Loucy (cell line): ENCODE results near the gene PIAS4.

ENCODE experiments used
- H2AFZ ChIP-seq: fragments of 200-600 bp; sonication (generic); 2 replicates; pipeline ENCODE4 v1.6.0; 2016; ENCODE audit warnings: antibody characterized with exemption, mild to moderate bottlenecking, low read length, moderate library complexity
- H3F3A ChIP-seq: fragments of 200-600 bp; 2 replicates; pipeline ENCODE4 v1.6.0; 2016; ENCODE audit warnings: antibody characterized with exemption, low read depth, mild to moderate bottlenecking
- H3K27me3 ChIP-seq: fragments of 200-600 bp; sonication (generic); 2 replicates; pipeline ENCODE4 v1.6.1; 2014; ENCODE audit warnings: low read length, mild to moderate bottlenecking; ENCODE audit not compliant: insufficient read depth, poor library complexity, severe bottlenecking
- H3K36me3 ChIP-seq: fragments of 200-600 bp; sonication (generic); 2 replicates; pipeline ENCODE4 v1.6.1; 2016; ENCODE audit warnings: low read length; ENCODE audit not compliant: insufficient read depth
- H3K4me1 ChIP-seq: fragments of 200-600 bp; sonication (generic); 2 replicates; pipeline ENCODE4 v1.5.1; 2014; ENCODE audit warnings: low read length, mild to moderate bottlenecking; ENCODE audit not compliant: insufficient read depth, poor library complexity, severe bottlenecking
- H3K4me2 ChIP-seq: fragments of 200-600 bp; sonication (generic); 2 replicates; pipeline ENCODE4 v1.6.0; 2014; ENCODE audit warnings: antibody characterized with exemption, low read length, low read depth, mild to moderate bottlenecking; ENCODE audit not compliant: poor library complexity, severe bottlenecking
- H3K4me3 ChIP-seq: fragments of 200-600 bp; sonication (generic); 2 replicates; pipeline ENCODE4 v1.5.1; 2014; ENCODE audit warnings: low read length, mild to moderate bottlenecking, mixed read lengths; ENCODE audit not compliant: poor library complexity, severe bottlenecking
- H3K79me2 ChIP-seq: fragments of 200-600 bp; sonication (generic); 2 replicates; pipeline ENCODE4 v1.6.1; 2014; ENCODE audit warnings: low read length; ENCODE audit not compliant: insufficient read depth
- H3K9ac ChIP-seq: fragments of 200-600 bp; sonication (generic); 2 replicates; pipeline ENCODE4 v1.6.0; 2014; ENCODE audit warnings: mild to moderate bottlenecking, low read depth, low read length, moderate library complexity; ENCODE audit not compliant: poor library complexity, severe bottlenecking
- H3K9me2 ChIP-seq: fragments of 200-600 bp; sonication (generic); replicated peaks from 2 replicates; pipeline ENCODE4 v1.6.1; 2016; ENCODE audit warnings: low read depth, low read length, mixed read lengths
- H3K9me3 ChIP-seq: fragments of 200-600 bp; sonication (generic); 2 replicates; pipeline ENCODE4 v1.6.1; 2014; ENCODE audit warnings: mild to moderate bottlenecking, antibody characterized with exemption, low read length, low read depth; ENCODE audit not compliant: insufficient read depth
- H4K20me1 ChIP-seq: fragments of 200-600 bp; sonication (generic); 2 replicates; pipeline ENCODE4 v1.6.0; 2014; ENCODE audit warnings: antibody characterized with exemption, low read length, mild to moderate bottlenecking; ENCODE audit not compliant: insufficient read depth, poor library complexity, severe bottlenecking
- EZH2phosphoT487 ChIP-seq: fragments of 200-600 bp; IDR thresholded peaks from 2 replicates; pipeline ENCODE4 v1.6.1; 2018; ENCODE audit warnings: antibody characterized with exemption, mild to moderate bottlenecking, moderate library complexity, borderline replicate concordance
- TF ChIP-seq, protein P1 (sequence below): fragments of 200-600 bp; sonication (generic); conservative IDR thresholded peaks from 2 replicates; pipeline ENCODE4 v1.5.1; 2014; ENCODE audit warnings: mild to moderate bottlenecking, antibody characterized with exemption, low read length

Gene PIAS4

DNA sequence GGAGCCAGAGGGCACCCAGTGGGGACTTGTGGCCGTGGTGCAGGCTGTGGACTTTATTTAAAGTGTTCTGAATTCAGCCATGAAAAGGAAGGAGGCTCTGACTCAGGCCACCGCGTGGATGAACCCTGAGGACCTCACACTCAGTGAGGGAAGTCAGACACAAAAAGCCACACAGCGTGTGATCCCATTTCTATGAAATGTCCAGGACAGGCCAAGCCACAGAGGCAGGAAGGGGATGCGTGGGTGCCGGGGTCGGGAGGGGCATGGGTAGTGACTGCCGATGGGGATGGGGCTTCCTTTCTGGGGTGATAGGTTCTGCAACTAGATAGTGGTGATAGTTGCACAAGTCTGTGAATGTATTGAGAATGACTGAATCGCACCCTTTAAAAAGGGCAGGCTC lies 67.8 kb downstream of the PIAS4 start:
- no peak overlapping the region for H3K9ac ChIP-seq
- no peaks in the 10 kb centered on the region for H3K9me2 ChIP-seq
- no peak overlapping the region for H3K4me3 ChIP-seq
- no peaks in the 10 kb centered on the region for H3F3A ChIP-seq
- H3K9me3 ChIP-seq: no peaks in the 10 kb centered on the region
- H3K4me1 ChIP-seq: no peaks in the 10 kb centered on the region
- H3K4me2 ChIP-seq: no peak overlapping the region
- H3K27me3 ChIP-seq: no peaks in the 10 kb centered on the region
- H3K79me2 ChIP-seq: no peaks in the 10 kb centered on the region
- H4K20me1 ChIP-seq: no peaks in the 10 kb centered on the region
- H3K36me3 ChIP-seq: no peaks in the 10 kb centered on the region
- H2AFZ ChIP-seq: no peak overlapping the region
- TF ChIP-seq EZH2phosphoT487: no peak
- TF ChIP-seq, protein P1, sequence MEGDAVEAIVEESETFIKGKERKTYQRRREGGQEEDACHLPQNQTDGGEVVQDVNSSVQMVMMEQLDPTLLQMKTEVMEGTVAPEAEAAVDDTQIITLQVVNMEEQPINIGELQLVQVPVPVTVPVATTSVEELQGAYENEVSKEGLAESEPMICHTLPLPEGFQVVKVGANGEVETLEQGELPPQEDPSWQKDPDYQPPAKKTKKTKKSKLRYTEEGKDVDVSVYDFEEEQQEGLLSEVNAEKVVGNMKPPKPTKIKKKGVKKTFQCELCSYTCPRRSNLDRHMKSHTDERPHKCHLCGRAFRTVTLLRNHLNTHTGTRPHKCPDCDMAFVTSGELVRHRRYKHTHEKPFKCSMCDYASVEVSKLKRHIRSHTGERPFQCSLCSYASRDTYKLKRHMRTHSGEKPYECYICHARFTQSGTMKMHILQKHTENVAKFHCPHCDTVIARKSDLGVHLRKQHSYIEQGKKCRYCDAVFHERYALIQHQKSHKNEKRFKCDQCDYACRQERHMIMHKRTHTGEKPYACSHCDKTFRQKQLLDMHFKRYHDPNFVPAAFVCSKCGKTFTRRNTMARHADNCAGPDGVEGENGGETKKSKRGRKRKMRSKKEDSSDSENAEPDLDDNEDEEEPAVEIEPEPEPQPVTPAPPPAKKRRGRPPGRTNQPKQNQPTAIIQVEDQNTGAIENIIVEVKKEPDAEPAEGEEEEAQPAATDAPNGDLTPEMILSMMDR: no peak

DNA sequence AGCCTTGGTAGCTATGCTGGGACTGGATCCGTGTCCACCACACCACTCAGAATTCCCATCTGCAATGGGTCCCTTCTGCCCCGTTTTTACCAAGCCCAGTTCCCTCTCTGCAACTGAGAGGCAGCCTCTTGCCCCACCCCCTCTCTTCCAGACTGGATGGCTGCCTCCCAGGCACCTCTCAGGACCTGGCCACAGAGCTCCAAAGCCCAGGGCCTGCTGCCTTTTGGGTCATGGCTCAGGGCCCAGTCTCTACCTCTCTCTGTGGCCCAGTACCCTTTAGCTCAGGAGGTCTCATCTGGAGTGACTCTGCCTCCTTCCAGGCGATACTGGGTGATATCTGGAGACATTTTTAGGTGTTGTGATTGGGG lies 69.5 kb downstream of the PIAS4 start:
- H2AFZ ChIP-seq: no peak overlapping the region
- no peaks in the 10 kb centered on the region for H3K9me3 ChIP-seq
- no peak overlapping the region for H3K9ac ChIP-seq
- no peaks in the 10 kb centered on the region for H4K20me1 ChIP-seq
- no peak overlapping the region for H3K4me2 ChIP-seq
- no peaks in the 10 kb centered on the region for H3K27me3 ChIP-seq
- H3K36me3 ChIP-seq: no peaks in the 10 kb centered on the region
- H3K9me2 ChIP-seq: no peaks in the 10 kb centered on the region
- TF ChIP-seq, protein P1: no peak
- no peak for TF ChIP-seq EZH2phosphoT487
- H3K4me1 ChIP-seq: no peaks in the 10 kb centered on the region
- H3F3A ChIP-seq: no peaks in the 10 kb centered on the region
- no peak overlapping the region for H3K4me3 ChIP-seq
- H3K79me2 ChIP-seq: no peaks in the 10 kb centered on the region

DNA sequence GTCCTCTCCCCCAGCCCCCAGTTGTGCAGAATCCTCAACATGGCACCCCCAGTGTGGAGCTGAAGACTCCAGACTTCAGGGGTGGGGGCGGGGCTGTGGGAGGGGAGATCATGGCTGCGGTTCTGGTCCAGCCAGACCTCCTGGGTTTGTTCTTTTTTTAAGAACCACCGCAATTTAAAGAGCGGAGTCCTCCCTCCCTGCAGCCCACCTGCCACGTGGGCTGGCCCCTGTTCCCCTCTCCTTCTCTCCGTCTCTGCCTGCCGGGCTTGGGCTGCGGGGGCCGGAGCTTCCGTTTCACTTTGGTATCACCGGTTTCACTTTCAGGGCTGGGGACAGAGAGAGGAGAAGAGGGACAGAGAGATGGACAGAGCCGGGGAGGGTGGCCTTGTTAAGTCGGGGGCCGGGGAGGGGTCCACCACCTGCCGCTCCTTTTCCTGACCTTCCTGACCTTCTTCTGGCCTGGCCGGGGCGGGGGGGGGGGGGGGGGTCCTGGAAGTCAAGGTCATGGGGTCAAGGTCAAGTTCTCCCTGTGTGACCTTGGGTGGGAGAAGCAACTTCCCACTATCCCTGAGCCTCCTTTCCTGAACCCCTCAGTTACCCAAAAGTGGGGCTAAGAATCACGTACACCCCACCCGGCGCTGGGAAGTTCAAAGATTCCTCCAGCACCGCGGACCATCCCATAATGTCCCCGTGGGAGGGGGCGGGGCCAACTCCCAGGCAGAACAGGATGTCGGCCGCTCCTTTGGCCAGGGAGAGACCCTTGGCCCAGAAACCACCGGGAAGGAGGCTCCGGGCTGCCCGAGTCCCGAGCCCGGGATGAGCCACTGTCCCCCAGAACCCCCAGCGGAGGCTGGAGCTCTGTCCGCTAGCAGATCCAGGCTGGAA lies 70.5 kb downstream of the PIAS4 start:
- Histone ChIP-seq H3K79me2 (no peaks in the 10 kb centered on the region), H3K9me3 (no peaks in the 10 kb centered on the region), H3K9me2 (no peaks in the 10 kb centered on the region), H3K4me2 (no peak overlapping the region), H3K36me3 (no peaks in the 10 kb centered on the region), H3K9ac (no peak overlapping the region), H3K4me3 (no peak overlapping the region), H3K4me1 (no peaks in the 10 kb centered on the region), H3K27me3 (no peaks in the 10 kb centered on the region), H2AFZ (no peak overlapping the region), H4K20me1 (no peaks in the 10 kb centered on the region), H3F3A (no peaks in the 10 kb centered on the region)
- TF ChIP-seq, protein P1: no peak
- no peak for TF ChIP-seq EZH2phosphoT487
